HCT116 (cell line): ENCODE data around the gene SDK2. TPM values are rescaled to one million over a fixed set of nuclear protein-coding genes. Genes with fewer than 3 reads are reported as not detected.

ENCODE experiments used
- ATAC-seq: fragments of 200-7000 bp; cut with Tn5 transposase; 2 replicates; pipeline ENCODE4 v1.9.1; 2020; ENCODE audit warnings: mild to moderate bottlenecking, moderate library complexity
- BruUV-seq: library from RNA; stranded (reverse); fragments of 400-500 nt; replicated peaks from 2 replicates; lab custom pipeline; 2021; lab: Mats Ljungman, UMichigan
- CTCF ChIA-PET: fragments of 300-600 bp; sonication (Branson Sonifier 250); formaldehyde crosslinking; loops from one replicate; lab custom pipeline; 2021; ENCODE audit warnings: antibody characterized with exemption; lab: Charles Lee
- POLR2A ChIA-PET: fragments of 300-600, 350-600 bp; sonication (Branson Sonifier 250); formaldehyde crosslinking; loops from one replicate; lab custom pipeline; 2021; ENCODE audit warnings: antibody characterized with exemption; lab: Charles Lee
- RAD21 ChIA-PET, 2 experiments: fragments of 300-600 bp; sonication (Branson Sonifier 250); formaldehyde crosslinking; loops; one replicate each; lab custom pipeline; 2023; ENCODE audit warnings: low total read pairs in 2 of 2; ENCODE audit not compliant: uncharacterized antibody in 2 of 2, unreplicated experiment in 2 of 2, low non-redundant PET in 1 of 2; lab: Charles Lee
- DNase-seq: peaks from one replicate; pipeline ENCODE4 v3.0.0-alpha.2; 2010; ENCODE audit warnings: low read depth, low spot score
- H2AFZ ChIP-seq: fragments of 200-600 bp; shearing (Covaris generic), sonication (generic); 2 replicates; pipeline ENCODE4 v1.6.1; 2017; ENCODE audit warnings: low read depth, mixed run types, mixed read lengths, antibody characterized with exemption, low read length; ENCODE audit not compliant: poor library complexity, severe bottlenecking
- H3K27ac ChIP-seq: 2 replicates; pipeline ENCODE4 v1.5.1; 2012; ENCODE audit warnings: low read depth, low read length
- H3K27me3 ChIP-seq: fragments of 200-600 bp; sonication (generic); 2 replicates; pipeline ENCODE4 v1.6.1; 2016; ENCODE audit warnings: mixed run types, low read length, mixed read lengths; ENCODE audit not compliant: insufficient read depth
- H3K36me3 ChIP-seq, 2 experiments: fragments of 200-500 bp in 1 of 2; fragments of 200-600 bp in 1 of 2; sonication (Bioruptor generic) in 1 of 2; sonication (generic) in 1 of 2; 2 replicates each; pipeline versions ENCODE4 v1.5.1 to v1.6.1; 2014 to 2016; ENCODE audit warnings: low read length in 2 of 2, inconsistent platforms in 1 of 2, mixed read lengths in 1 of 2, mixed run types in 1 of 2; ENCODE audit not compliant: insufficient read depth in 2 of 2, control insufficient read depth in 1 of 2
- H3K4me1 ChIP-seq, 2 experiments: fragments of 200-600 bp in 1 of 2; sonication (generic) in 1 of 2; 2 replicates each; pipeline versions ENCODE4 v1.5.1 to v1.6.1; 2012 to 2017; ENCODE audit warnings: low read length in 2 of 2, inconsistent platforms in 1 of 2, mild to moderate bottlenecking in 1 of 2, mixed read lengths in 1 of 2, mixed run types in 1 of 2, moderate library complexity in 1 of 2; ENCODE audit not compliant: insufficient read depth in 2 of 2, control insufficient read depth in 1 of 2
- H3K4me2 ChIP-seq: fragments of 200-600 bp; sonication (generic); 2 replicates; pipeline ENCODE4 v1.6.1; 2017; ENCODE audit warnings: mixed run types, low read length, mixed read lengths
- H3K4me3 ChIP-seq, 2 experiments: fragments of 200-600 bp in 1 of 2; sonication (generic) in 1 of 2; replicated peaks in 1 of 2; 2 replicates each; pipeline ENCODE4 v1.5.1; 2011 to 2016; ENCODE audit warnings: low read length in 2 of 2, control low read depth in 1 of 2, low read depth in 1 of 2, mild to moderate bottlenecking in 1 of 2, mixed read lengths in 1 of 2, mixed run types in 1 of 2
- H3K79me2 ChIP-seq: fragments of 200-600 bp; sonication (generic); 2 replicates; pipeline ENCODE4 v1.6.1; 2017; ENCODE audit warnings: mild to moderate bottlenecking, mixed run types, low read length, moderate library complexity, mixed read lengths; ENCODE audit not compliant: insufficient read depth
- H3K9ac ChIP-seq: fragments of 200-600 bp; sonication (generic); 2 replicates; pipeline ENCODE4 v1.6.1; 2016; ENCODE audit warnings: low read length, mixed read lengths
- H3K9me2 ChIP-seq: fragments of 200-600 bp; sonication (generic), shearing (Covaris generic); 2 replicates; pipeline ENCODE4 v1.6.1; 2017; ENCODE audit warnings: mixed run types, mild to moderate bottlenecking, moderate library complexity; ENCODE audit not compliant: insufficient read depth
- H3K9me3 ChIP-seq, 2 experiments: fragments of 200-500 bp in 1 of 2; fragments of 200-600 bp in 1 of 2; sonication (Bioruptor generic) in 1 of 2; sonication (generic) in 1 of 2; 2 replicates each; pipeline ENCODE4 v1.6.1; 2014 to 2017; ENCODE audit warnings: low read length in 2 of 2, mixed read lengths in 2 of 2, inconsistent platforms in 1 of 2, low read depth in 1 of 2, mild to moderate bottlenecking in 1 of 2, mixed run types in 1 of 2, moderate library complexity in 1 of 2; ENCODE audit not compliant: control insufficient read depth in 1 of 2, insufficient read depth in 1 of 2
- H4K20me1 ChIP-seq: fragments of 200-600 bp; sonication (generic), shearing (Covaris generic); 2 replicates; pipeline ENCODE4 v1.6.1; 2017; ENCODE audit warnings: mixed run types, mild to moderate bottlenecking, moderate library complexity; ENCODE audit not compliant: insufficient read depth
- CBX3 ChIP-seq: IDR thresholded peaks from 2 replicates; pipeline ENCODE4 v1.6.1; 2012; ENCODE audit warnings: low read depth
- EGR1 ChIP-seq: IDR thresholded peaks from 2 replicates; pipeline ENCODE4 v1.6.1; 2012; ENCODE audit warnings: low read depth
- ELF1 ChIP-seq: IDR thresholded peaks from 2 replicates; pipeline ENCODE4 v1.6.1; 2012; ENCODE audit warnings: low read depth, borderline replicate concordance
- JUND ChIP-seq: IDR thresholded peaks from 2 replicates; pipeline ENCODE4 v1.6.1; 2012
- POLR2A ChIP-seq: IDR thresholded peaks from 2 replicates; pipeline ENCODE4 v1.7.0; 2011; ENCODE audit warnings: borderline replicate concordance; ENCODE audit not compliant: insufficient read depth, insufficient read length; ENCODE audit errors: extremely low read depth
- POLR2AphosphoS5 ChIP-seq: IDR thresholded peaks from 2 replicates; pipeline ENCODE4 v1.6.1; 2011; ENCODE audit warnings: mild to moderate bottlenecking, low read depth, low read length, moderate library complexity
- RAD21 ChIP-seq: IDR thresholded peaks from 2 replicates; pipeline ENCODE4 v1.6.1; 2012; ENCODE audit warnings: low read depth, mild to moderate bottlenecking
- SP1 ChIP-seq: IDR thresholded peaks from 2 replicates; pipeline ENCODE4 v1.6.1; 2012; ENCODE audit warnings: low read depth
- SRF ChIP-seq: IDR thresholded peaks from 2 replicates; pipeline ENCODE4 v1.6.1; 2012; ENCODE audit warnings: low read depth
- YY1 ChIP-seq: IDR thresholded peaks from 2 replicates; pipeline ENCODE4 v1.6.1; 2011; ENCODE audit warnings: low read length, low read depth, moderate library complexity, mild to moderate bottlenecking; ENCODE audit not compliant: insufficient replicate concordance; ENCODE audit errors: extremely low read depth
- ZFX ChIP-seq: fragments of 450-650 bp; IDR thresholded peaks from 2 replicates; pipeline ENCODE4 v1.6.1; 2017
- ZNF274 ChIP-seq: fragments of 200-500 bp; sonication (Bioruptor generic); IDR thresholded peaks from 2 replicates; pipeline ENCODE4 v1.6.1; 2014; ENCODE audit warnings: mild to moderate bottlenecking, low read depth, low read length, inconsistent platforms
- intact Hi-C: fragments of 100-400 bp; cut with micrococcal nuclease; formaldehyde crosslinking; loops from 2 replicates; pipeline ENCODE4 v1.10.0; 2022
- total RNA-seq: library from RNA; stranded (reverse); gene quantifications from one replicate; pipeline ENCODE4 v1.2.1, GENCODE V29; 2021; ENCODE audit not compliant: unreplicated experiment
- TF ChIP-seq, protein P1 (sequence below): IDR thresholded peaks from 2 replicates; pipeline ENCODE4 v1.6.1; 2012; ENCODE audit warnings: low read depth
- TF ChIP-seq, protein P2 (sequence below): IDR thresholded peaks from 2 replicates; pipeline ENCODE4 v1.6.1; 2011; ENCODE audit warnings: mild to moderate bottlenecking, low read length, moderate library complexity; ENCODE audit not compliant: insufficient replicate concordance; ENCODE audit errors: extremely low read depth

The SDK2 gene
- total RNA-seq, 1 experiment from 2014 or later = 0.10 TPM

DNA sequence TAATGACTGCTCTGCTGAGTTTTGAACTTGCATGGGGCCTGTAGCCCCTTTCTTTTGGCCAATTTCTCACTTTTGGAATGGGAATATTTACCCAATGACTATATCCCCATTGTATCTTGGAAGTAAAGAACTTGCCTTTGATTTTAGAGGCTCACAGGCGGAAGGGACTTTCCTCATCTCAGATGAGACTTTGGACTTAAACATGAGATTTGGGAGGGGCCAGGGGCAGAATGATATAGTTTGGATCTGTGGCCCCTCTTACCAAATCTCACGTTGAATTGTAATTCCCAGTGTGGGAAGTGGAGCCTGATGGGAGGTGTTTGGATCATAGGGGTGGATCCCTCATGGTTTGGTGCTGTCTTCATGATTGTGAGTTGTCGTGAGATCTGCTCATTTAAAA, 42.7 kb upstream of the SDK2 start:
- Histone ChIP-seq H3K4me2 (no peak overlapping the region), H3K36me3 (no peaks in the 10 kb centered on the region), H4K20me1 (no peaks in the 10 kb centered on the region), H3K4me1 (no peaks in the 10 kb centered on the region), H2AFZ (no peak overlapping the region), H3K9ac (no peak overlapping the region), H3K9me3 (no peaks in the 10 kb centered on the region), H3K79me2 (no peaks in the 10 kb centered on the region), H3K27me3 (peaks cover 62% of the 10 kb centered on the region), H3K27ac (no peak overlapping the region), H3K4me3 (no peak overlapping the region), H3K9me2 (no peaks in the 10 kb centered on the region)
- intact Hi-C loops = no loop called here
- BruUV-seq = no TSS peak
- DNase-seq = no peak
- POLR2A ChIA-PET = no interaction called here
- no peak for TF ChIP-seq EGR1
- no peak for TF ChIP-seq ZFX
- no peak for TF ChIP-seq RAD21
- no peak for TF ChIP-seq JUND
- no peak for TF ChIP-seq SP1
- TF ChIP-seq, protein P1, sequence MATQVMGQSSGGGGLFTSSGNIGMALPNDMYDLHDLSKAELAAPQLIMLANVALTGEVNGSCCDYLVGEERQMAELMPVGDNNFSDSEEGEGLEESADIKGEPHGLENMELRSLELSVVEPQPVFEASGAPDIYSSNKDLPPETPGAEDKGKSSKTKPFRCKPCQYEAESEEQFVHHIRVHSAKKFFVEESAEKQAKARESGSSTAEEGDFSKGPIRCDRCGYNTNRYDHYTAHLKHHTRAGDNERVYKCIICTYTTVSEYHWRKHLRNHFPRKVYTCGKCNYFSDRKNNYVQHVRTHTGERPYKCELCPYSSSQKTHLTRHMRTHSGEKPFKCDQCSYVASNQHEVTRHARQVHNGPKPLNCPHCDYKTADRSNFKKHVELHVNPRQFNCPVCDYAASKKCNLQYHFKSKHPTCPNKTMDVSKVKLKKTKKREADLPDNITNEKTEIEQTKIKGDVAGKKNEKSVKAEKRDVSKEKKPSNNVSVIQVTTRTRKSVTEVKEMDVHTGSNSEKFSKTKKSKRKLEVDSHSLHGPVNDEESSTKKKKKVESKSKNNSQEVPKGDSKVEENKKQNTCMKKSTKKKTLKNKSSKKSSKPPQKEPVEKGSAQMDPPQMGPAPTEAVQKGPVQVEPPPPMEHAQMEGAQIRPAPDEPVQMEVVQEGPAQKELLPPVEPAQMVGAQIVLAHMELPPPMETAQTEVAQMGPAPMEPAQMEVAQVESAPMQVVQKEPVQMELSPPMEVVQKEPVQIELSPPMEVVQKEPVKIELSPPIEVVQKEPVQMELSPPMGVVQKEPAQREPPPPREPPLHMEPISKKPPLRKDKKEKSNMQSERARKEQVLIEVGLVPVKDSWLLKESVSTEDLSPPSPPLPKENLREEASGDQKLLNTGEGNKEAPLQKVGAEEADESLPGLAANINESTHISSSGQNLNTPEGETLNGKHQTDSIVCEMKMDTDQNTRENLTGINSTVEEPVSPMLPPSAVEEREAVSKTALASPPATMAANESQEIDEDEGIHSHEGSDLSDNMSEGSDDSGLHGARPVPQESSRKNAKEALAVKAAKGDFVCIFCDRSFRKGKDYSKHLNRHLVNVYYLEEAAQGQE = no peak
- TF ChIP-seq POLR2A = no peak
- no peak for TF ChIP-seq ZNF274
- TF ChIP-seq ELF1 = no peak
- no peak for TF ChIP-seq CBX3
- no peak for TF ChIP-seq SRF
- TF ChIP-seq POLR2AphosphoS5 = no peak
- TF ChIP-seq YY1 = no peak
- TF ChIP-seq, protein P2, sequence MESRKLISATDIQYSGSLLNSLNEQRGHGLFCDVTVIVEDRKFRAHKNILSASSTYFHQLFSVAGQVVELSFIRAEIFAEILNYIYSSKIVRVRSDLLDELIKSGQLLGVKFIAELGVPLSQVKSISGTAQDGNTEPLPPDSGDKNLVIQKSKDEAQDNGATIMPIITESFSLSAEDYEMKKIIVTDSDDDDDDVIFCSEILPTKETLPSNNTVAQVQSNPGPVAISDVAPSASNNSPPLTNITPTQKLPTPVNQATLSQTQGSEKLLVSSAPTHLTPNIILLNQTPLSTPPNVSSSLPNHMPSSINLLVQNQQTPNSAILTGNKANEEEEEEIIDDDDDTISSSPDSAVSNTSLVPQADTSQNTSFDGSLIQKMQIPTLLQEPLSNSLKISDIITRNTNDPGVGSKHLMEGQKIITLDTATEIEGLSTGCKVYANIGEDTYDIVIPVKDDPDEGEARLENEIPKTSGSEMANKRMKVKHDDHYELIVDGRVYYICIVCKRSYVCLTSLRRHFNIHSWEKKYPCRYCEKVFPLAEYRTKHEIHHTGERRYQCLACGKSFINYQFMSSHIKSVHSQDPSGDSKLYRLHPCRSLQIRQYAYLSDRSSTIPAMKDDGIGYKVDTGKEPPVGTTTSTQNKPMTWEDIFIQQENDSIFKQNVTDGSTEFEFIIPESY = no peak
- RAD21 ChIA-PET = no interaction called here
- no peak for ATAC-seq
- CTCF ChIA-PET = no interaction called here
